Fibroblast of peridontal ligament (primary cell): ENCODE data around the gene VENTX.

Experiments
- DNase-seq: peaks from one replicate; pipeline ENCODE4 v3.0.0-alpha.2; 2010; ENCODE audit errors: extremely low read depth

VENTX gene

DNA sequence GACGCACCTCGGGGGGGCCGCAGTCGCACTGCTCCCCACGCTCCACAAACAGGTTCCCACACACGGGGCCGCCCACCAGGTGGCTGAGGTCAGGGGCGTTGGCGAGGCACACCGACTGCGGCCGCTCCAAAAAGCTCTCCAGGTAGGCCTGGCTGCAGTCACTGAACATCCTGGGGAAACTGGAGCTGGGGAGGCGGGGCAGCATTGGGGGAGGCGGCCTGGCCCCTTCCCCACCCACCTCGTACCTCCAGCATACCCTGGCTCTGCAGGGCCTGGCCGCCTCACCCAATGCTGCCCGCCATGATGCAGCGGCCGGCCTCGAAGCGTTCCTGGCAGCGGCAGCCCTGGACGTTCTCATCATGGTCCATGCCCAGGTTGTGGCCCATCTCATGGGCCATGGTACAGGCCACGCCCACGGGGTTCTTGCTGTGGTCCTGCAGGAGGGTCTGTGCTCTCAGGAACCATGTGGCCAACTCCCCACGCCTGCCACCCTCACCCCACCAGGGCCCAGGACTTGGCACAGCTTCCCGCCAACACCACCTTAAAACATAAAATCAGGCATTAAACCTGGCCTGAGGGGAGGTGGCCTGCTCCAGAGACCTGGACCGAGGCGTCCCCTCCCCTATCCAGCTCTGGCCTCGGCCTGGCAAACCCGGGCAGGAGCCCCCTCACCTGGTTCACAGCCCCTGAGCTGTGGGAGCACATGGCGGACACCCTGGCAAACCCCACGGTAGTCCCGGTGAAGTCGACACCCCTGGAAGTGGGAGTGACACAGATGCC is 34.1 kb downstream of the VENTX start:
- DNase-seq = no peak

DNA sequence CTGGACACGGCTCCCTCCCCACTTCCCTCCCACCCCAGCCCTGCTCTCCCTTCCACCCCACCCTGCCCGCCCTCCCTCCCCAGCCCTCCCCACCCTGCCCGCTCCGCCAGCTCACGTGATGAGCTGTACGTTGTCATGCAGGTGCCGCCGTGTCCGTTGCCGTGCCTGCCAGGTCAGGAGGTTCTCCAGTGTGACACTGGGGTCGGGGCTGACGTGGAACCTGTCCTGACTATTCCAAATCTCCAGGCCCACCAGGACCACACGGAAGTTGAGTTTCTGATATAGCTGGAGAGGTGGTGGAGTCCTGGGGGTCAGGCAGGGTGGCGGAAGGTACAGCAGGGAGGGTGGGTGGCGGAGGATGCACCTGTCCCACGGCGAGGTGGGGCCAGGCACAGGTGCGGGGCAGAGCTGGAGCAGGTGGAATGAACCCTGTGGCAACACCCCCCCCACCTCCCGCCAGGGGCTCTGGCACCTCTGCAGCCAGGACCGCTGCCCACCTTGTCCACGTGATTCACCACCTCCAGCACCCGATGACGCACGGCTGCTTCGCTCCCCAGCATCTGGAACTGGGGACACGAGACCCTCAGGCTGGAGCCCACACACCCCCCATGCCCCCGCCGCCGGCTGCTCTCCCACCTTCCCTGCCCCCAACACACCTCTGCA is 34.8 kb downstream of the VENTX start:
- DNase-seq = no peak

DNA sequence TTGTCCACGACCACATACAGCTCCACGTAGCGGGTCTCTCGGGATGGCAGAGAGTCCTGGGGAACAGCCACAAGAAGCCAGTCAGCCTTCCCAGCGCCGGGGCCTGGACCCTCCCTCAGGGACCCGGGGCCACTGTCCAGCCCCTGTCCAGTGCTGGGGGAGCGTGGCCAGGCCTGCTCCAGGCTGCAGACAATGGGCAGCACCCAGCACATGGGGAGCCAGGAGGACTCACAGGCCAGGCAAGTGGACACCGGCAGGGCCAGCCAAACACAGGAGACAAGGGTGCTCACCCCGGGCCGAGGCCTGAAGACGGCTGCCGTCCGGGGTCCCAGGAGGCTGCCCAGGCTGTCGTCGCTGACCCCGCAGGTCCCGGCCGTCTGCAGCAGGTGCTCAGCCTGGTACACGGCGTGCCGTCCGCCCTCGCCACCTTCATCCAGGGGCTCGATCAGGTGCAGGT is 35.3 kb downstream of the VENTX start:
- no peak for DNase-seq

DNA sequence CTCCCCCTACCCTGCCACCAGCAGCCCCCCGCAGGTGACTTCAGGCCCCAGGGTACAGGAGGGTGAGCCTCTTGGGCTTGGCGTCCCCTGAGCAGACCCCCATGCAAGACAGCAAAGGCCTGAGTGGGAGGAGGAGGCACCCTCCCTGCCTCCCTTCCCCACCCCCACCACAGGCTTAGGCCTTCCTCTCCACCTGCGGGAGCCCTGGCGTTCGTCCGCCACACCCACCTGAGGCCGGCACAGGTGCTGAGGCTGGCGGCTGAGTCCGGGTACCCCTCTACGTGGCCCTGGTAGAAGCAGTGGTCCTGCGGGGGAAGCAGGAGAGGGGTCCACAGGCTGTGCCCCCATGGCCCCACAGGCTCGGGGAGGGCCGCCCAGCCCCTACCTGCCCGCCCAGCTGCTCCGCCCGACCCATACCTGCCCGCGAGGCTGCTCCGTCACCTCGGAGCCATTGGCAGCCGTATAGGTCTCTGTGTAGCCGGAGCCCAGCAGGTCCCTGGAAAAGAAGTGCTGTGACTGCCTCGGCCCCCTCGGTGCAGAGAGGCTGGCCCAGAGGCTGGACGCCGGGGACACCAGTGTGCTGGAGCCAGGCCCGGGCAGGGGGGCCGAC is 36.0 kb downstream of the VENTX start:
- no peak for DNase-seq

DNA sequence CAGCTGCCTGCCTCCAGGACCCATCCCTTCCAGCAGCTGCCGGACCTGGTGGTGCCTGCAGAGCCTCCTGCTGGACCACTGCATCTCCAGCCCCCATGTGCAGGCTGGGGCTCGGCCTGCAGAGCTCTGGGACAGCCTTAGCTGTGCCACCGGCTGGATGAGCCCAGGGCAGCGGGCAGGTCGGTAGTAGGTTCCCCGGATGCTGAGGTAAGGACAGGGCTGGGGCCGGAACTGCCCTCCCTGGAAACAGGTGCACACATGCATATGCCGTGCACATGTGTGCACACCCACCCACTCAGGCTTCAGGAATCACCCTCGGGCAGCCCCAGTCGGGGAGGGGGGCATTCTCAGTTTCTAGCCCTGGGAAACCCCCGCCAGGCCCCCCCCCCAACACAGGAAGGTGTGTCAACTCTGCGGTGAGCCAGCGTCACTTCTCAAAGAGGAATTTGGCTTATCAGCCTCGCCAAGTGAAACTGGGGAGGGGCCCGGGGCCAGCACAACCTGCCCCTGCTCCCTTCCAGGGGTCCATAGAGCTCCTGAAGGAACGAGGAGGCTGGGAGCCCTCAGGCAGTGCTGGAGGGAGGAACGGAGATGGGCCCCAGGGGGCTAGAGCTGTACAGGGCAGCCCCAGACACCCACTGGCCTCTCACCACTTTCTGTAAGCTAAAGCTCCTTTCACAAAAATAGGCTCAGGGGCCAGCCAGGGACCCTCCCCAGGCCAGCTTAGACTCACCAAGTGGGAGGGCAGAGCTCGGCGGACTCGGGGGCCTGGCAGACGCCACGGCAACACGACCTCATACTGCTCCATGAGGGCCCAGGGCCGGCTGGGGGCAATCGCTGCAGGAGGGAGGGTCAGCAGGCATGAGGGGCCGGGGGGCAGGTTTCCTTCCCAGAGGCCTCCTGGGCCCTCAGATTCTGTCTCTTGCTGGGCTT is 37.4 kb downstream of the VENTX start:
- DNase-seq = no peak

DNA sequence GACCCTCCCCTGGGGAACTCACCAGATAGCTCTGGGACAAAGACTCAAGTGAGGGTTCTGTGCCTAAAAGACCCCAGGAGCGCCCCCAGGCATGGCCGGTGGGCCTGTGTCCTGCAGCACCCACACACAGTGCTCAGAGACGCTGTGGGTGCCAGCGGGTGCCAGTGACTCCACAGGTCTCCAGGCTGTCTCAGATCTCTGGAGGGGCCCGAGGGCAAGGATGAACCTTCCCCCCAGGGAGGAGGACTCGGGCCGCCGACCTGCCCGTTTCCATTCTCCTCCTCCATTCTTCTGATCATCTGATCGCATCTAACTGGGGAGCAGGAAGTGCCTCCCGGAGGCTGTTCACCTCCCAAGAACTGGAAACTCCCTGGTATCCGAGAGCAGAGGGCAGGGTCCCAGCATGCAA is 38.0 kb downstream of the VENTX start:
- DNase-seq = no peak

DNA sequence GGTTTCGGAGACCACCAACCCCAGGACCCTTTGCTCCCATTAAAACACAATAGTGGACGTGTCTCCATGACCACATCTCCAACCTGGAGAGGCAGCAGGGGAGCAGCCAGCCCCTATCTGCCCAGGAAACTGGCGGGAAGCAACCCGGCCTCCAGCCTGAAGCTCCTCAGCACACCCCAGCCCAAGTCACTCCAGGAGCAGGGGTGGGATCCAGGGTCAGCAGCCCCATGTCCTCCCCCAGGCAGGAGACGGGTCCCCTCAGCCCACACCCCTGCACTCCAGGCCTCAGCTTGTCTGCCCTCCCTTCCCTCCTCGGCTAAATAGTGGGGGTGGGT is 38.4 kb downstream of the VENTX start:
- no peak for DNase-seq

DNA sequence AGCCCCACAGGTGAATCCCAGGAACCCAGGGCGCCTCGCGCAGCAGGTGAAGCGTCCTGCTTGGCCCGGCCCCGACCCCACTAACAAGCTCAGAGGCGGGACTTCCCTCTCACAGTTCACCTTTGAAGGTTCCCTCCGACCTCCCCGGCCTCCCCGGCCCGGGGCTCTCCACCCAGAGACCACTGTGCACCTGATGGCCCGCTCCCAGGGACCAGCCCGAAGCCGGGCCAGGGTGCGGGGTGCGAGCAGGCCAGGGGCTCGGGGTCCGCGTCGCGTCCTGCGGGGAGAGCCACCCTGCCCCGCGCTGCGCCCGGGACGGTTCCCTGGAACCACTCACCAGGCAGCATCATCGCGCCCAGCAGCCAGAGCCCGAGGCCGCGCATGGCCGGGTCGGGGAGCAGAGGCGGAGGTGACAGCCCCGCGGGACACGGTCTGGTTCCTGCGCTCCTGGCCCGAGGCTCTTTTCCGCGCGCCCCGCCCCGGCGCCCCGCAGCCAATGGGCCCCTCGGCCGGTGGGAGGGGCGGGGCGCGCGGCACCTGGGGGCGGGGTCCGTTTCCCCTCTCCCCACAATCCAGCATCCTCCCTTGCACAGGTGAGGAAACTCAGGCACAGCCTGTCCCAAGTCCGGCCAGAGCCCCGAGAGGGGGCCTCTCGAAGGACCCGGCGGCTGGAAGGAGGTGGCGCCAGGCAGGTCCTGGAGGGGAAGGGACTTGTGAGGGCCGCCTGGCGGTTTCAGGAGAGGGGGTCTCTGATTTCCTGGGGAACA is 39.0 kb downstream of the VENTX start, which contains the start of gene ADAM8:
TSS of gene ADAM8 (minus strand) at position 434 of the 767 bp plus-strand sequence. CDS start at position 383, 51 bp downstream.
- DNase-seq = no peak

DNA sequence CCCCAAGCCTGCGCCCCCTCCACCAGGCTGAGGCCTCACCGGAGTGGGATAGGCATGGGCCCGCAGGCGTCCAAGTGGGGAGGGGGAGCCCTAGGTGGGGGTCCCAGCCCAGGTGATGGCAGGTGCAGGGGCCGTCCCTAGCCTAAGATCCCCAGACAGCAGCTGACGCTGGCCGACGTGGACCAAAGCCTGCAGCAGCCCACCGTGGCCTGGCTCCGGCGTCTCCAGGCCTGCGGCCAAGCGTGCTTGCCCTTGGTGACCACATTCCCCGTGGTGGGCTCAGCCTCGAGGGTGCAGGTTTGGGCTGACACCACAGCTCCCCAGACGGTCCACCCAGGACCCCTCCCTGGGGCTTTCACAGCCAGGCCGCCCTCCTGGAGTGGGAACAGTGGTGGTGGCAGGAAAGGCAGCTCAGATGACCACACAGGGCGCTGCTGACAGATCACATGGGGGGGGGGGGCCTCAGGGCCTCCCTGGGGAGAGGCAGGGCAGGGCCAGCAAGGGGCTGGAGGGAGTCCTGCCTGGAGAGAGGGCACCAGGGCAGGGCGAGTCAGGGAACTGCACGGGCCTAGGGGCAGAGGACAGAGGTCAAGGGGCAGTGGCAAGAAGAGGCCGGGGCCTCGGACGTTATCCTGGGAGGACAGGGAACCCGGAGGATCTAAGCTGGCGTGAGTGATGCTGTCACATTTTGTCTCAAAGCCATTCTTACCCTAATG is 39.8 kb downstream of the VENTX start:
- DNase-seq = no peak

DNA sequence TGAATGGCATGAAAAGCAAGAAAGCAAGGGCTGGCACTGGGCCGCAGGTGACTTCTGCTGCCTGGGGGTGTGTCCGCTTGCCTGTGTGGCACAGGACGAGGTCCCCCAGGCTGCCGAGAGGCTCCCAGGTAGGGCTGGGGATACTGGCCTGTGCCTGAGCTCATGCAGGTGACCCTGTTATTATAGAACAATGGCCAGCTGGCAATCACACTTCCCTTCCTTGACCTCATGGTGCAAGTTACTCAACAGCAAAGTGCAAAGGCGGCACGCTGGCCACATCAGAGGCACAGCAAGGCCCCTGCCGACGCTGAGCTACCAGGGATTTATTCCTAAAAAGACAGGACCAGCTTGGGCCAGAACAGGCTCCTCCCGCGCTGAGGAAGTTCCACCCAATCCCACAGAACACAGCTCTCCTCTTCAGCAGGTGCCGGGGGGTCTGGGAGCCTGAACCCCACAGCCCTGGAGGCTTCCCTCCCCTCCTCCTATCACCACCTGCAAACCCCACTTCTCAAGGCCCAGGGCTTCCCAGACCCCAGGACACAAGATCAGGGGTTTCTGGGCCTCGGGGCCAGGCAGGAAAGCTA is 40.4 kb downstream of the VENTX start:
- DNase-seq = no peak

DNA sequence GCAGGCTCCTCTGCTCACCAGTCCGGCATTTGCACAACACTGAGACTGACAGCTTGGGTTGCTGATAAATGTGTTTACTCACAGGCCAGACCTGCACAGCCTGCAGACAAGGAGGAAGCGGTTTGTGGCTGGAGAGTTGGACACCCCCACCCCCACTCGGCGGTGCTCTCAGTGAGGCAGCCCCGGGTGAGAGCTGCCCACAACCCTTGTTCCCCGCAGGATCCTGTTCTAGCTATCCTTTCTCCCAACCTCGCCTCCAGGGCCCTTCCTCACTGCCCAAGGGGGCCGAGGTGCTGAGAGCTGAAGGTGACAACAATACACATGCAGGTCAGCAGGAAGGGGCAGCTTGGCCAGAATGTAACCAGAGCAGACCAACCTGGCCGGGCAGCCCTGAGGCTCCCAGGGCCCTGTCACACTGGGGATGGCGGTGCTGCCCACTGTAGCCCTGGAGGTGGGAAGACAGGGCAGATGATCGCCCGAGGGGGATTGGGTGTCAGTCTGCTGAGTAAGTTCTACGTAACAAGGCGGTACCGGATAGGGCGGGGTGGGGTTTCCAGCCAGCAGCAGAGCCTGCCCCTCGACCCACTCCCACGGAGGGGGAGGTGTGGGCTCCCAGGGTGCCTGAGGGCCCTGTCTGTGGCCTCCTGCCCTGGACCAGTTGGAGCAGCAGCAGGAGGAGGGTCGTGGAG is 41.1 kb downstream of the VENTX start:
- DNase-seq = no peak

DNA sequence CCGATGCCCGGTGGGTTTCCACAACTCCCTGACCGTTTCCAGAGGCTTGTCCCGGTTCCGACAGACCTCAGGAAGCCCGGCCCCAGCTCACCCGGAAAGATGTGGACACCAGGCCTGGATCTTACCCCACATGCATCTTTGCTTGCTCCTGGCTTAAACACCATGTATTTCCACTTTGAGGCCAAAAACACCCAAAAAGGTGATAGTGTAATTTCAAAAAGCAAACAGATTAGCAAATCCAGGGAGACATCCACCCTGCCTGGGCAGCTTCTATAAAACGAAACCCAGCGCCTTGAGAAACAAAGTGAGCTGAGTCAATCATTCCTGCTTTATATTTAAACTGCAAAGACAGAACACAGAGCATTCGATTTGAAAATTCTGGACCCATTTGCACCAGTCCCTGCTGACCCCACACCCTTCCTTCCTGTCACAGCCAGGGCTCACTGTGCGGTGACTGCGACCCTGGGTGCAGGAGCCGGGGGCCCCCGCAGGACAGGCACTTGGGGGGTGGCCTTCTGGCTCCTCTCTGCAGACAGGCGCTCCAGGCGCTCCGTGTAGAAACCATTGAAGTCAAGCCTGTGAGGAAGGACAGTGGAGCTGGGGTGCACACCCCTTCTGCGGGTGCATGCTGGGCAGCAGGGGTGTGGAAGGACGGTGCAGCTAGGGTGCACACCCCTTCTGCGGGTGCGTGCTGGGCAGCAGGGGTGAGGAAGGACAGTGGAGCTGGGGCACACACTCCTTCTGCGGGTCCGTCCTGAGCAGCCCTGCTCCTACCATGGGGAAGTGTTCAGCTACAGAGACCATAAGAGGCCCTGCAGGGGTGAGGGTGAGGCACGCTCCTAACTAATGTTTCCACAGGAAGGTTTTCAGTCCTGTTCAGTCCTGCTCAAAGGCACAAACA is 41.9 kb downstream of the VENTX start:
- DNase-seq = no peak

DNA sequence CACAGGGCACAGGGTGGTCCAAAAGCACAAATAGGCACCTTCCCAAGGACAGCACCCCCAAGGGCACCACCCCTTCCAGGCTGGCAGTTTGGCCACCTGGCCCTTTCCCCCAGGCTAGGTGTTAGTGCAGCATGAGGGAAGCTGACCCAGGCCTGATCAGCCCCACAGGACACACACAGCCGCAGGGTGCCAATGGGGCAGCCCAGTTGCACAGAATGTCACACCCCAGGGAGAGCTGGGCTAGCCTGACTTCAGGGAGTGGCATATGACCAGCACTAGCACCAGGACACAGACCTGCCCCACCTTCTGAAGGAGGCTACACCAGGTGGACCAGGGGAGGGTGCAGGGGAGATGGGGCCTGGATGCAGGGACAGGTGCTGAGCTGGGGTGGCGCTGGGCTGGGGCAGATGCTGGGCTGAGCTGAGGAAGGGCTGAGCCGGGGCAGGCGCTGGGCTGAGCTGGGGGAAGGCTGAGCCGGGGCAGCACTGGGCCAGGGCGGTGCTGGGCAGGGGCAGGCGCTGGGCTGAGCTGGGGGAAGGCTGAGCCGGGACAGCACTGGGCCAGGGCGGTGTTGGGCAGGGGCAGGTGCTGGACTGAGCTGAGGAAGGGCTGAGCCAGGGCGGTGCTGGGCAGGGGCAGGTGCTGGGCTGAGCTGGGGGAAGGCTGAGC is 42.9 kb downstream of the VENTX start:
- DNase-seq = no peak

DNA sequence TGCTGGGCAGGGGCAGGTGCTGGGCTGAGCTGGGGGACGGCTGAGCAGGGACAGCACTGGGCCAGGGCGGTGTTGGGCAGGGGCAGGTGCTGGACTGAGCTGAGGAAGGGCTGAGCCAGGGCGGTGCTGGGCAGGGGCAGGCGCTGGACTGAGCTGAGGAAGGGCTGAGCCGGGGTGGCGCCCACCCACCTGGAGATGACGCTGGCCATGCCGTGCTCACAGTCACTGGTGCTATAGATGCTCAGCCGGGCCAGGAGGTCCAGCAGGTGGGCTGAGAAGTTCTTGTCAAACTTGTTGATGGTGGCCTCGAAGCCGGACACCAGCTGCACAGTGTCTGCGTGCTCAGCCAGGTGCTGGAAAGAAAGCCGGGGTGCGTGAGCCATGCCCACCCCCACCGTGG is 43.4 kb downstream of the VENTX start:
- DNase-seq = no peak

DNA sequence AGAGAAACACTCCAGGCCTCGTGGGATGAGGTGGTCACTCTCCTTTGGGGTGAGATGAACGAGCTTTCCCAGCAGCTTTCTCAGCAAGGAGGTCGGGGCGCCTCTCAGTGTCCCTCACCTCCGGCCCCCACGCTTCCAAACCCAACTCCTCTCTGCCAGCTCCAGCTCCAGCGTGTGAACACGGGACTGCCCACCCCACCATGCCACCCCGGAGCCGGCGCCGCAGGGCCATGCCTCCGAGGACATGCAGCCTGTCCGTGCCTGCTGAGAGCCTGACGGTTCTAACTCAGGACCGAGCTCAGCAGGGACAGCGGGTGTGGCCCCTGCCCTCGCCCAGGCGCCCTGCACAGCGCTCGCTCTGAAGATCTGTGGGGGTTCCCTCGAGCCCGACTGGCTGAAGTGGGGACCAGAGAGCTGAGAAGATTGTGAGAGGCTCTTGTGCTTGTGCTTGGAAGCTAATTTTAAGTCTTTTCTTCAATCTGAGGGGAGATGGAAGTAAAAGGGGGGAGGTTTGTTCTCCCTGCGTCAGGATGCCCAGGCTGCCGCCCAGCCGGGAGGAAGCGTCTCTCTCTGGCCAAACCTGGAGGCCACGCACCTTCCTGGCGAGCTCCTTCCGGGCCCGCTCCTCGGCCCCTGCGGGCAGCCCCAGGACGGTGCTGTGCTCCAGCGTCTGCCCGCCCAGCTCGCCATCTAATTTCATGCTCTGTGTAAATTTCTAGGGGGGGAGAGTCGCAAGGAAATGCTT is 44.1 kb downstream of the VENTX start:
- DNase-seq = no peak

DNA sequence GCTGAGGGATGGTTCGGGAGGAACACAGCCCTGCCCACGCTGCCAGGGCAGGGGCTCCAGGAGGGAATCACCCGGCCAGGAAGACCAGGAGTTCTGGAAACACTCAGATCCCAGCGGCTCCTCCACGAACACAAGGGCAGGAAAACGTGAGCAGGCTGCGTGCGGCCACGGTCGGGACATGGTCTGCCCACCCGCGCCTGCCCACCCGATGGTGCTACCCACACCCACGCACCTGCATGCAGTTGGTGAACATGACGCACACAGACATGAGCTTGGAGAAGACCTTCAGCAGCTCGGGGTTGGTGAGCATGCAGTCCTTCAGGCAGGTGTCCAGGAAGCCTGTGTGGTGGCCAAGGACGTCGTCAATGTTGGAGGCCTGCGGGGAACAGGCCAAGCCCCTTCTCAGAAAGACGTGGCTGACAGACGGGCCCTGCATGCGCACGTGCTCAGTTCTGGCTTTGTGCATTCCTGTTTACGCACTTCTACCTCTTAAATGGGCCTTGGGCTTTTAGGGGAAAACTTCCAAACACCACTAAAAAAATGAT is 45.3 kb downstream of the VENTX start:
- DNase-seq = no peak

DNA sequence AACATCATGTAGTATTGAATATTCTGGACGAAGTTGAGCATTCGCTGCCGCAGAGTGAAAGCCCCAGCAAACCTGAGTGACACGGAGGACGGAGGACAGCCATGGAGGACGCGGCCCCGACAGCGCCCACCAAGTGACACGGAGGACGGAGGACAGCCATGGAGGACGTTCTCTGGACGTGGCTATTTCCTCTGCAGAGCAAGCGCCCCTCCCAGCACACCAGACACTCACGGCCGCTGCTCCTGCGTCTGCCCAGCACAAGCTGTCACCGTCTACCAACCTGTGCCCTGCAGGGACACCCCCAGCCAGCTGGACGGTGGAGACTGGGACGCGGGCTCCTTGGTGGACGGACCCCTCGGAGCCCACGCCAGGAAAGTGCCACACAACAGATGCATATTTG is 46.3 kb downstream of the VENTX start:
- DNase-seq = no peak
